NCI-H1694 (cell line): ENCODE data around the gene SLC29A2.
"Not testable (repeated sequence)": the region's sequence is repeated elsewhere in the genome, so short reads cannot be mapped to it uniquely, and the experiment has no call there.

Source experiments
- DNase-seq: peaks from one replicate; lab custom pipeline; 2025; lab: John Stamatoyannopoulos, UW

Gene SLC29A2

DNA sequence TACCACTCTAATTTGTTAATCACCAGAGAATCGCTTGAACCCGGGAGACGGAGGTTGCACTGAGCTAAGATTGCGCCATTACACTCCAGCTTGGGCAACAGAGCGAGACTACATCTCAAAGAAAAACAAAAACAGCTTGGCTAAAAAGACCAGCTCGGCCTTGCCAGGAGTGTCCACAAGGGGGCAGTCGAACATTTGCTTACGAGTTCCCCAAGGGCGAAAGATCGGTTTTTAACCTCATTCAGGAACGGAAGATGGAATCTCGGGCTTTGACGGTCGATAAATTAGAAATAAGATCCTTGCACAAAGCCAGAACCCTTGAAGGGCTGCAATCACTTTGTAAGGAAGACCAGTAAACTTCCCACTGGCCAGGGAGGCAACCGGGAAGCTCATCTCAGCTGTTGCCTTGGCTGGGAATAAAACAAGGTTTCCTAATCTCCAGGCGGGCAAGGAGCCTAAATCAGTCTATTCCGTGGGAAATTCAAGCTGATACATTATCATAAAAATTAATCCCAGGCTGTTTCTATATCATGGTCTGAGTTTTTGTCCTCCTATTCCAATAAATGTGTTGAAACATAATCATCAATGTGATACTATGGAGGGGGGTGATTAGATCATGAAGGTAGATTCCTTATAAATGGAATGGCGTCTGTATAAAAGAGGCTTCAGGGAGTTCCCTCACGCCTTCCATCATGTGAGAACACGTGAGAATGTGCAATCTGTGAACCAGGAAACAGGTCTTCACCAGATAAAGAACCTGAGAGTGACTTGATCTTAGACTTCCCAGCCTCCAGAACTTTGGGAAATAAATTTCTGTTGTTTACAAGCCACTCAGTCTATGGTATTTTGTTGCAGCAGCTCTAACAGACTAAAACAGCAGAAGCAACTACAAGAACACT lies 14.9 kb upstream of the SLC29A2 start:
- DNase-seq: peak; percentile 89

DNA sequence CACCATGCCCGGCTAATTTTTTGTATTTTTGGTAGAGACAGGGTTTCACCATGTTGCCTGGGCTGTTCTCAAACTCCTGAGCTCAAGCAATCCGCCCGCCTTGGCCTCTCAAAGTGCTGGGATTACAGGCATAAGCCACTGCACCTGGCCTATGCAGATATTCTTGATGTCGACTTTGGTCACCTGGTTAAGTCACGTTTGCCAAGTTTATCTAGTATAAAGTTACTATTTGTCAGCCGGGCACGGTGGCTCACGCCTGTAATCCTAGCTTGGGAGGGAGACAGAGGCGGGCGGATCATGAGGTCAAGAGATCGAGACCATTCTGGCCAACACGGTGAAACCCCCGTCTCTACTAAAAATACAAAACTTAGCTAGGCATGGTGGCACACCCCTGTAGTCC lies 12.8 kb upstream of the SLC29A2 start:
- DNase-seq: not testable (repeated sequence)

DNA sequence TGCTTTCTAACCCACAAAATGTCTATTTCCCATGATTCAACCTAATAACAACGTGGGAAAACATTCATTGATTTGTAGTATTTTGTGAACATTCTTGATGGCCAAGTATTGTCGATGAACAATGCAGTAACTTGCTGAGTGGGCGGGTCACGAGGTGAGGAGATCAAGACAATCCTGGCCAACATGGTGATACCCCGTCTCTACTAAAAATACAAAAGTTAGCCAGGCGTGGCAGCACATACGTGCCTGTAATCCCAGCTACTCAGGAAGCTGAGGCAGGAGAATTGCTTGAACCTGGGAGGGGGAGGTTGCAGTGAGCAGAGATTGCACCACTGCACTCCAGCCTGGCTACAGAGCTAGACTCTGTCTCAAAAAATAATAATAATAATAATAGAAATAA lies 8.7 kb upstream of the SLC29A2 start:
- not testable (repeated sequence) for DNase-seq

DNA sequence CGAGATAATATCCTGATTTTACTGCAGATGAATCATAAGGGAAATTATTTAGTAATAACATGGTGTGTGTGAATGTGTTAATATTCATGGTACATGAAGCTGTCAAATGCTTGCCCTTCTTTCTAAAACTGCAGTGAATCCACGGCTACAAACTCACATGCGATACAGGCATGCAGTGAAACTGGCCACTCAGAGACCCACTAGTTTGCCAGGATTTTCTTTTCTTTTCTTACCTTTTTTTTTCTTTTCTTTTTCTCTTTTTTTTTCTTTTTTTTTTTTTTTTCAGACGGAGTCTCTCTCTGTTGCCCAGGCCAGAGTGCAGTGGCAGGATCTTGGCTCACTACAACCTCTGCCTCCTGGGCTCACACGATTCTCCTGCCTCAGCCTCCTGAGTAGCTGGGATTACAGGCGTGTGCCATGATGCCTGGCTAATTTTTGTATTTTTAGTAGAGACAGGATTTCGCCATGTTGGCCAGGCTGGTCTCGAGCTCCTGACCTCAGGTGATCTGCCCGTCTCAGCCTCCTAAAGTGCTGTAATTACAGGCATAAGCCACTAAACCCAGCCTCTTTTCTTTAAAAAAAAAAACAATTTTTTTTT lies 2.2 kb upstream of the SLC29A2 start:
- not testable (repeated sequence) for DNase-seq

DNA sequence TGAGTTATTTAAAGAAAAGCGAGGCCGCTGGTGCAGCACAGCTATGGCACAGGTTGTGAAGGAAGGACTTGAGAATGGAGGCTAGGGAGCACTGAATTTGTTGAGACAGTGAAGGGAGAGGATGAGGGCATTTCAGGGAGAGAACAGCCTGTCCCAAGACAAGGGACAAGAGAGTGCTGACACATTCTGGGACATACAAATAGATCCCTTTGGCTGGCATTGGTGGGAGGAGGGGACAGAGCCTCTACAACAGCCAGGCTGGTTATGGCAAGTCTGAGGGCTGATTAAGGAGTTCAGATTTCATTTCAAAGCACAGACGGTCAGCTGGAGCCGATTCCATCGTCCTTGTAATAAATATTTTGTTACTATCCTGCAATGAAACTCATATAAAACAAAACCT lies 1.7 kb upstream of the SLC29A2 start:
- no peak for DNase-seq

DNA sequence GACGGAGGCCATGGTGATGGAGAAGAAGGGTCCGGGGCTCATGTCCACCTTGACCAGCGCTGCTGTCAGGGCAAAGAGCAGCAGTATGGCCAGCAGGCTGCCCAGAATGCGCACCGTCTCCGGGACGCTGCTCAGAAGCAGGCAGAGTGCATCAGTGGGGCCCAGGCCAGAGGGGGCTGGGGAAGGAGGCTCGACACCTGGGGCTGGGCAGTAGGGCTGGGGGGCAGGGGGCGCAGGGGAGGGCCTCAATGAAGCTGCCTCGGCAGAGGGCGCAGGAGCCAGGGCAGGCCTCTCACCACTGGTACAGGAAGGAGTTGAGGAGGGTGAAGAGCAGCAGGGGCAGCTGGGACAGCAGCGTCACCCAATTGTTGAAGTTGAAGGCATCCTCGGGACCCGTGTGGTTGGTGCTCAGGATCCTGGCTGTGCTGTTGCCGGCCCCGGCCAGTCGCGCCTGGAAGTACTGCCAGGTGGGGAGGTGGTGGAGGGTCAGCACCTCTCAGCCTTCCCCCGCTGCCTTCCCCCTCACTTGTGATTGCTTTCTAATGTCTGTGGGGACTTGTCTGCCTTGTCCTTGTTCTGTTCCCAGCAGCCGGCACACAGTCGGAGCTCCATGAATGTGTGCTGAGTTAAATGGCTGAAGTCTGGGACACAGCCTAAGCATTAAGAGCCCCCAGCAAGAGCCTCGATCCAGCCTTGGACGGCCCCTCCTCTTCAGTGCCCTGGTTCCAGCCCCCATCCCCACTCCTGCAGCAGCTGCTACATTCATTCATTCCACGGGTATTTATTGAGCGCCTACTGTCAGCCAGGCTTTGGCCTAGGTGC lies 2.3 kb downstream of the SLC29A2 start:
- no peak for DNase-seq

DNA sequence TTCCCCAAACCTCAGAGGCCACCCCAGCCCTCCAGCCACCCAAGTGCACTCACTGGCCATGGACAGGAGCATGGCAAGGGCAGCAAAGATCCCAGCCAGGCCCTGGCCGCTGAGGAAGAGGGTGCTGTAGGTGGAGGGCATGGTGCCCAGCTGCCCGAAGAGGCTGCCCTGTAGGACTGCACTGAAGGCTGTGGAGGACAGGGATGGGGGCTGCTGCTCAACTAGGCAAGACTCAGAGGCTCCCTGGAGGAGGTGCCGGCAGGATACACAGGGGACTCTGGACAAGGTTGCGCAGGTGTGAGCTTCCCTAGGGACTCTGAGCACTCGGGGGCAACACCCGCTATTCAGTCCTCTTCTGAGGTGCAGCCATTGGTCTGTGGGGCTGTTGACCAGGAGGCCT lies 3.1 kb downstream of the SLC29A2 start:
- DNase-seq: no peak

DNA sequence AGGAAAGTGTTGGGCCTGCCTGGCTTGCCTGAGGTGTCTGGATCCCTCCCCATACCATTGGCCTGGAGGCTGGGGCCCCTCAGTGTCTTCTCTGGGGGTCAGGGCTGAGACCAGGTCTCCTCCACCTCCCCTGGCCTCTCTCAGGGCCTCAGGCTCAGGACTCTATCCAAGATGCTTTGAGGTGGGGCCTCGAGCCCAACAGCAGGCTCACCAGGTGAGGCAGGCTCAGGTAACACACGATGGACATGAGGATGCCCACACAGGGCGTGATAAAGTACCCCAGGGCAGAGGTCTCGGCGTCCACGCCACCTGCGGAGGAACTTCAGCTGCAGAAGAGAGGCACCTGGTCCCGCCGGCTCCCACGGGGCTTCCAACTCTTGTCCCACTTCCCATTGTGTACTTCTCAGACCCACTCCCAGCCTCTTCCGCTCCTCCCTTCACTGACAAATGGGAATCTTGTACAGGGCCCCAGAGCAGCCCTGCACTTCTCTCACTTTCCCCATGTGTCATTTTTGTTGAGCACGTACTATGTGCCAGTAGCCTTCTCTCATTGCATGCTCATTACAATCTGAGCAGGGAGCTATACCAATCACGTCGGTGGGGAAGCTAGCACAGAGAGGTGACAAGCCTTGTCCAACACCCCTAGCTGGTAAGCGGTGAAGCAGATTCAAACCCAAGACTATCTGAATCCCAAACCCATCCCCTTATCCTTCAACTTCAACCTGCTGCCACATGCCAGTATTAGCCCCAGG lies 3.8 kb downstream of the SLC29A2 start:
- no peak for DNase-seq

DNA sequence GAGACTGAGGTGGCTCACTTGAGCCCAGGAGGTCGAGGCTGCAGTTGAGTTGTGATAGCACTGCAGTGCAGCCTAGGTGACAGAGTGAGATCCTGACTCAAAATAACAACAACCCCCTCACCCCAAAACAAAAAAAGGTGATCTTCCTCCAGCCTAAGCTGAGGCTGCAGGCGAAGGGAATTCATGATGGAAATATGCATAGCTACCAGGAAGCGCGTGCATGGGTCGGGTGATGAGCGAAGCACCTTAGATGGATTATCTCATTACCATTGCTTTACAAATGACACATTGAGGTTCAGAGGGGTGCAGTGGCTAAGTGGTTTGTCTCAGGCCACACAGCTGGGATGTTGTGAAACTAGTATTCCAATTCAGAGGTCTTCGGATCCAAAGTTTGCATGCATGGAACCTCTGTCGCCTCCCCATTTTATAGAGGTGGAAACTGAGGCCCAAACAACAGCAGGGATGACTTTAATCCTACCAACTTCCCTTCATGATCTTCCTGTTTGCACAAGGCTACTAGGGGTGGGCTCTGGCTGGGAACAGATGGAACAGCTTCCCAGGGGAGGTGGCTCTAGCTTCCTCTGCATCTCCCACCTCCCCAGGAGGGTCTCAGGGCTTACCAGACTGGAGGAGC lies 4.6 kb downstream of the SLC29A2 start:
- no peak for DNase-seq

DNA sequence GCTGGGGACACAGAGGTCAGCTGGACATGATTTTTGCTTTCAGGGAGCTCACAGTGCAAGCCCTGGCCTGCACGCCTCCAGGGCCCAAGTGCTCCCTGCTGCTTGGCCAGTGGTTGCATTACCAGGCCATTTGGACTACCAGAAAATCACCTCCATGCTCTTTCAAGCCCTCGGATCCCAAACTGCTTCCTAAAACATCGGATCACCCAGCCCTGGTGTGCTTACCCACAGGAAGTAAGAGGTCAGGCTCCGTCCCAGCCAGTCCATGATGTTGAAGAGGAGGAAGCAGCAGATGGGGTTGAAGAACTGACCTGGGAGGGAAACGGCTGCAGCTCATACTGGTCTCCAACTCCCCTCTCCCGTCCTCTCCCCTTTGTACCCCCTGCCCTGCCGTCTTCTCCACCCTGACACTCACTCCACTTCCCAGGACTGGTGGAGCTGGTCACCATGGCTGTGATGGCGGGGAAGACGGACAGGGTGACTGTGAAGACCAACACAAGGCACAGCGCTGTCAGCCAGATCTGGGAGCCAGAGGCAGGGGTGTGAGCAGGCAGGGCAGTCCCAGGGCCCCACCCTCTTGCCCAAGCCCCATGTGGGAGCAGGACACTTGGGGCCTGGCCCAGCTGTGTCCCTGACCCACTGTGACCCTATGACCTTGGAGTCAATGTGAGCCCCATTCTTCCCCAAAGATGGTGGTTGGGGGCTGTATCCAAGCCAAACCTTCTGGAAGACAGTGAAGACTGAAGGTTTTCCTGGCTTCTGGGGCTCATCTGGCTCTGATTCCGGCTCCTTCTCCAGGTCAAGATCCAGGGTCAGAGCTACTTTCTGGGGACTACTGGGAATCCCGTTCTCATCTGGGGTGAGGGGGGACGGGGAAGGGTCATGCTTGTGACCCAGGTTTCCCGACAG lies 5.6 kb downstream of the SLC29A2 start:
- DNase-seq: no peak

DNA sequence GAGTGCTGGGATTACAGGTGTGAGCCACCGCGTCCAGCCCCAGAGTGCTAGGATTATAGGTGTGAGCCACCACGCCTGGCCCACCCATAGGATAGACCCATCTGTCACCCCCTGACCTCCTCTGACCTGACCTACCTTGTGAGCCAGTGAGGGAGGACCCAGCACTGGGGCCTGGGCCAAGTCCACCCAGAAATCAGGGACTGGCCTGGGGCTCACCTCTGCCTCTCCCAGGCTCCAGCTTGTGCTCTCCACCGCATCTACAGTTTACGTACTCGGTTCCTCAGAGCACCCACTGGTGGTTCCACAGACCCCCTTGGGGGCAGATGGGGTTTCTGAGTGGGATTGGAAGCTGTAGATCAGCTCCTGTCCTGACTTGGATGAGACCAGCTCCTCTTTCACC lies 6.4 kb downstream of the SLC29A2 start:
- no peak for DNase-seq

DNA sequence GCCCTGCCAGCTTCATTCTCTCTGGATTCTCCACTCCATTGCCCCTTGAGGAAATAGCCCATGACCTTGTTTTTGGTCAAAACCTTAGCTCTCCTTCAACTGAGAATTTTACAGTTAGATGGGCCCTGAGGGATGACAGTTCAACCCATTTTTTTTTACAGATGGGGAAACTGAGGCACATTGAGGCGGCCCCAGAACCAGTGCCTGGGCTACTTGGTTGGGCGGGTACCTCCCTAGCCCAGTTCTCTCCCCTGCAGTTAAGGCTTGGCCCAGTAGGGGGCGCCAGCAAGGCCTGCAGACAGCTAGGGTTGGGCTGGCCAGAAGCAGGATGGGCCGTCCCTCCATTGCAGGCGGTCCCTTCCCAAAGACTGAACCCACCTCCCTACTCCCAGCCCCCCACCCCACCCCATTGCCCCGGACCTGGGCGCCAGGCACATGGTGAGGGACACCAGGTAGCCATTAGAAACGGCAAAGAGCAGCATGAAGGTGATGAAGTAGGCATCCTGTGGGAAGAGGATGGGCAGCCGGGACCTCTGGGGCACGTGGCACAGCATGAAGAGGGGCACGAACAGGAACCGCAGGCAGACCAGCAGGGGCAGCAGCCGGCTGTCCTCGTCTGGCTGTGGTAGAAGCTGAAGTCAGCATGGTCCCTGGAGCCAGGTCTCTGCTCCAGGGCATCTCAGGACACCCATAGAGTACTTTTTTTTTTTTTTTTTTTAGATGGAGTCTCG lies 7.6 kb downstream of the SLC29A2 start:
- DNase-seq: peak; percentile 20

DNA sequence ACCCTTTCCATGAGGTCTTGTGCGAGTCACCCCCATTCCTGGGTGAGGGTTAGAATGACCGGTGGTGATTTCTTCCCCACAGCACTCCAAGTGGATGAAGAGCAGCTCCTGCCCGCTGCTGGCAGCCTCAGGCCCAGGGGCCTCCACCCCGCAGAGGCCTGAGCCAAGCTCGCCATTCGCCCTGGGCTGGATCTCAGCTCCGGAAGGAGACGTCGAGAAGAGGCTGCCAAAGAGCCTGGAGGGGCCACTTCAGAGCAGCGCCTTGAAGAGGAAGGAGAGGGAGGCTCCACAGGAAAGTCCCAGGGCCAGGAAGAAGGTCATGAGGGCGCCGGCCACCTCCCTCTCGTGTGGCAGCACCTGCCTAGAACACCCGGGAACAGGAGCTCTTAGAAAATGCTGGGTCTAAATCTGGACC lies 8.4 kb downstream of the SLC29A2 start:
- DNase-seq: no peak

DNA sequence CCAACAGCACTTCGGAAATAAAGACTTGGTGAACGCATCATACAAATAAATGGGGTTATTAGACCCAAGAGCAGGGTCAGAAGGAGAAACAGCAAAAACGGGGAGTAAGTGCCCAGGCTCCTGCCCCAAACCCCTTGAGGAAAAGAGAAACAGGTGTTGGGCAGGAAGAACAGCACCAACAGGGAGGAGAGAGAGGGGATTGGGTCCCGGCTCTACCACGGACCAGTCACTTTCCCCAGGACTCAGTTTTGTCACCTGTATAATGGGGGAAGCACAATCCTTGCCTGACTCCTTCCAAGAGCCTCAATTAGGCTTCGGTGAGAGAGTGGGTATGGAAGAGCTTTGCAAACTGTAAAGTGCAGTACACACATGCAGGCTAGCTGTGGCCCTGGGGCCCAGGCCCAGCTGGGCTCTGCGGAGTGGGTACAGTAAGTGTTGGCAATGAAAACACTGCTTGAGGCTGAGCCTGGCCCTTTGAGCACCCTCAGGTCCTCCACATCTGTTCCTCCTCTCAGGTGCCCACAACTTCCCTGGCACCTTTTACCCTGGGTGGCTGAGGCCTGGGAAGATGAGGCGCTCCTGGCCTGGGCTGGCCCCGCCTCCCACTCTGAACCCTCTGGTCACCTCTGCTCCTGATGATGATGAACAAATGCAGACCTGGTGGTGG lies 8.9 kb downstream of the SLC29A2 start:
- DNase-seq: no peak

DNA sequence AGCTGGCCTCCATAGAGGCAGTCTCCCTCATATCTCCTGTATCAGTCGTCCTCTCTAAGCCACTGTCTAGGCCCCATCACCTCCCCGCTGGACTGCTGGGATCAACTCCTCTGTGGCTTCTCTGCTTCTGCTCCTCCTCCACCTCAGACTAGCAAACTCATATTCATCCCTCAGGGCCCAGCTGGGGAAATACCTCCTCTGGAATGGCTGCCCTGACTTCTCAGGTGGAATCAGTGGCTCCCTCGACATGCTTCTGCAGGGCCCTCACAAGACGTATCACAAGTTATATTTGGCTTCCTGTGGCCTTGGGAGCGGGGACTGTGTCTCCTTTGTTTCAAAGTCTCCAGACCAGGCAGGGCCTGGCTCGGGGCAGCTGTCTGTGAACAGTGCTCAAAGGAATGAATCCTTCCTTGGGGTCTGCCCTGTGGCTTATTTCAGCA lies 10.0 kb downstream of the SLC29A2 start:
- DNase-seq: no peak

DNA sequence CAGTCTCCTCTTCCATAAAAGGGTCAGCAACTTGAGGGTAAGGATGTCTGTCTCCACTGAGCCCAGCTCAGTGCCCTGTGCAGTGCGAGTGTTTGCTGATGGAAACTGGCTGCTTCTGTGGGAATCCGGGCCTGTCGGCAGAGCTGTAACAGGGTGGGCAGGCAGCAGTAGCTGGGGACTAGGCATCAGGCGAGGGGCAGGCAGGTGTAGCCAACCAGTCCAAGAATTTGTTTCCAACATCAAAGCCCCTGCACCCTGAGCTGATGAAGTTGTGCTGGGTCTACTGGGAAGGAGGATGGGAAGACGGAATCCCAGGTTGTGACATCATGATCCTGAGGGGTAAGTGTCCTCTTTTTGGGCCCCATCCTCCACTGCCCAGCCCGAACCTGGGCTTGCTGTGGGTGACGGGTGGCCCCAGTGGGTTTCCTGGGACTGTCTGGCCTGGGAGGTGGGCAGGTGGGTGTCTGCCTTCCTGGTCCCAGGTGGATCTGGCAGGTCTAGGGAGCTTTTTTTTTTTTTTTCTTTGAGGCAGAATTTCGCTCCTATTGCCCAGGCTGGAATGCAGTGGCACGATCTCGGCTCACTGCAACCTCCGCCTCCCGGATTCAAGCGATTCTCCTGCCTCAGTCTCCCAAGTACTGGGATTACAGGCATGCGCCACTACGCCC lies 11.0 kb downstream of the SLC29A2 start:
- DNase-seq: no peak

DNA sequence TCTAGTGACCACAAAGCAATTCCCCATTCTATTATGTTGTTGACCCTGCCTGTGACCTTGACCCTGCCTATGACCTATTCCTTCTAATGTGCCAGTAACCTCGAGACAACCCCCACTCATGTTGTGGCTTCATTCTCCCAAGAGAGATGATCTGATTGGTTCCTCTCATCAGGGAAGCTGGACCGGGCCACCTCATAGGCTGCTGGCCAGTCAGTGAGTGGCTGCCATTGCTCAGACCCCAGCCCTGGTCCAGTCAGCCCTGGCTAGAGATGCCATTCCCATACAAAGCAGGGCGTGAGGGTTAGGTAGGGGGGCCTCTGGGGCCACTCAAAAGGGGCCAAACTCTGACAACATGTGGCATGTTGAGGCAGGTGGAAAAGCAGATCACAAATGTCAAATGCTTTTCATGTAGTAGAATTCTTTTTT lies 11.9 kb downstream of the SLC29A2 start:
- no peak for DNase-seq

DNA sequence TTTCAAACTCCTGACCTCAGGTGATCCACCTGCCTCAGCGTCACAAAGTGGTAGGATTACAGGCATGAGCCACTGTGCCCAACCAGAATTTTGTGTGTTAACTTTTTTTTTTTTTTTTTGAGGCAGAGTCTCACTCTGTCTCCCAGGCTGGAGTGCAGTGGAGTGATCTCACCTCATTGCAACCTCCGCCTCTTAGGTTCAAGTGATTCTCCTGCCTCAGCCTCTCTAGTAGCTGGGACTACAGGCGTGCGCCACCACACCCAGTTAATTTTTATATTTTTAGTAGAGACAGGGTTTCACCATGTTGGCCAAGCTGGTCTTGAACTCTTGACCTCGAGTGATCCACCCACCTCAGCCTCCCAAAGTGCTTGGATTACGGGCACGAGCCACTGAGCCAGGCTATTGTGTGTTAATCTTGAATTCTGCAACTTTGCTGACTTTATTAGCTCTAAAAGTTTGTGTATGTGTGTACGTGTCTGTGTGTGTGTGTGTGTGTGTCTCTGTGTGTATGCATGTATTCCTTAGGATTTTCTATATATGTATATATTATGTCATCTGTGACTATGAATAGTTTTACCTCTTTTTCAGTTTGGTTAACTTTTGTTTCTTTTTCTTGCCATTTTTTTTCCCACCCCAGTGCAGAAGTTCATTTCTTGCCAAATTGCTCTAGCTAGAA lies 20.9 kb downstream of the SLC29A2 start:
- DNase-seq: not testable (repeated sequence)
